ENCODE results near the gene CIDEA. TPM values are rescaled to one million over a fixed set of nuclear protein-coding genes. Genes with fewer than 3 reads are reported as not detected.
A peak's percentile ranks its signal among the peaks of the same experiment; 100 is the strongest.

Gene CIDEA
- total RNA-seq, 1 donor from 2014 or later = 0.52 TPM

GRCh38 chr18:12258719-12259705, 4.9 kb downstream of the CIDEA start:
- intact Hi-C loops (cut with micrococcal nuclease) = no loop called here
- DNase-seq (no peak), ATAC-seq (no peak)

DNA sequence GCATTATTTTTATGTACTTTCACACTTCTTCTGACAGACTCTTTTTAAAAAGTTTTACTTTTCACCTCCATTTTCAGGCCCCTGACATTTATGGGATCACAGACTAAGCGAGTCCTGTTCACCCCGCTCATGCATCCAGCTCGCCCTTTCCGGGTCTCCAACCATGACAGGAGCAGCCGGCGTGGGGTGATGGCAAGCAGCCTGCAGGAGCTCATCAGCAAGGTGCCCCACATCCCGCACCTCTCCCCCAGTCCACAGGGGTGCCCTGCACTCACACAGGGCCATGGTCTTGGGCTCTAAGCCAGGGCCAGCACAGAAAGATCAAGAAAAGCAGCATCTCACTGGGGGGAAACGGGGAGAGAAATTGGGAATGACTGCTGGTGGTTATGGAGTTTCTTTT, 8.6 kb downstream of the CIDEA start:
- intact Hi-C loops (cut with micrococcal nuclease) = no loop called here
- ATAC-seq = no peak
- no peak for DNase-seq

DNA sequence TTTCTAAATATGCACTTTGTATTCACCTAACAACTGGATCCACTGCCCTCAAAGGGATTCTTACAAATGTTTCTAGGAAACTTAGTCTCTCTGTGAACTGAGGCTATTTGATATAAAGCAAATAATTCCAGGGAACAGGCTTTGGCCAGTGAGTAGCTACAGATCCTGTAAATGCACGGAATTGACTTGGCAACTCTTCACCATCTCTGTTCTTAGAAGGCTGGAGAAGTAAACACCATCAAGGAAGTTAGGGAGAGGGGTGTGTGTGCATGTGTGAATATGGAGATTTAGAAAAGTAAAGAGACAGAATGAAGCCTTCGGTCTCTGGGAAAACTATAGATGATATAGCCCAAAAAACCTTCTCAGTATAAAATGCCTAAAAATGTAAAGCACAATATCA, 10.7 kb downstream of the CIDEA start:
- ATAC-seq = no peak
- intact Hi-C loops (cut with micrococcal nuclease) = no loop called here
- no peak for DNase-seq

DNA sequence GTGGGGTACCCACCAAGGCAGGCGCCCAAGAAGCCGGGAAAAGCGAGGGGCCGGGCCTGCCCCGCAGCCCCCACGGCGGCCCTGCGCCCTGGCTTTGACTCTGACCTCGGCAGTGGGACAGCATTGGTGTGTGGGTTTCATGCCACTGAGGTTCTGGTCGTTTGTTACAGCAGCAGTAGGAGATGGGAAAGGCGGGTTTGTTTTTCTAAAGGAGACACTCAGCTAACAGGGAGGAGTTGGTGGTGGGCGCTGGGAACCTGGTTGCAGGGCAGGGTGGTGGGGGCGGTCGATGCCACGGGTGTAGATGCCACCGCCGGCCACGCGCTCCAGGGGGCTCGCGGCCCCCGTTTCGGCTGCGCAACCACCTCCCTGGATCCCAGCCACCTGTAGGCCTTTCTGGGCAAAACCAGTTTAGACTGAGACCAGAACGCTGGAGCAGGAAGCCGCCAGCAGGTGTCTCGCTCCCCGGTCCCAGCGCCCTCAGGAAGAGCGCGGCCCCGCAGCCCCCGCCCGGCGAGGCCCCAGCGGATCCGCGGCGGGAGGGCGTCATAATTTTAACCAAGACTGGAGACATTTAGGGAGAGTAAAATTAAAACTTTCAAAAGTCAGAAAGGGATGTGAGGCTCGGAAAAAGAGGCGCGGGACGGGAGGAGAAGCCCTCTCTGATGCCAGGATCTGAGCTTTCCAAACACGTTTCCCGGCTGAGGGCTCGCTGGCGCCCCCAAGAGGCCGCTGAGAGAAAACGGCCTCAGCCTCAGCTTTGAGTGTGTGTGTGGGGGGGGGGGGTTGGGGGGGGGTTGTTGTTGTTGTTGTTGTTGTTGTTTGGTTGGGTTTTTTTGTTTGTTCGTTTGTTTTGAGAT, 17.4 kb downstream of the CIDEA start:
- intact Hi-C loops (cut with micrococcal nuclease) = no loop called here

GRCh38 chr18:12274793-12275192, 20.6 kb downstream of the CIDEA start:
- ATAC-seq = no peak
- no peak for DNase-seq
- intact Hi-C loops (cut with micrococcal nuclease) = no loop called here

More for the DNA sequence above, 17.4 kb downstream of the CIDEA start:
- ATAC-seq (peak; percentile 90), DNase-seq (peak; percentile 82)

DNA sequence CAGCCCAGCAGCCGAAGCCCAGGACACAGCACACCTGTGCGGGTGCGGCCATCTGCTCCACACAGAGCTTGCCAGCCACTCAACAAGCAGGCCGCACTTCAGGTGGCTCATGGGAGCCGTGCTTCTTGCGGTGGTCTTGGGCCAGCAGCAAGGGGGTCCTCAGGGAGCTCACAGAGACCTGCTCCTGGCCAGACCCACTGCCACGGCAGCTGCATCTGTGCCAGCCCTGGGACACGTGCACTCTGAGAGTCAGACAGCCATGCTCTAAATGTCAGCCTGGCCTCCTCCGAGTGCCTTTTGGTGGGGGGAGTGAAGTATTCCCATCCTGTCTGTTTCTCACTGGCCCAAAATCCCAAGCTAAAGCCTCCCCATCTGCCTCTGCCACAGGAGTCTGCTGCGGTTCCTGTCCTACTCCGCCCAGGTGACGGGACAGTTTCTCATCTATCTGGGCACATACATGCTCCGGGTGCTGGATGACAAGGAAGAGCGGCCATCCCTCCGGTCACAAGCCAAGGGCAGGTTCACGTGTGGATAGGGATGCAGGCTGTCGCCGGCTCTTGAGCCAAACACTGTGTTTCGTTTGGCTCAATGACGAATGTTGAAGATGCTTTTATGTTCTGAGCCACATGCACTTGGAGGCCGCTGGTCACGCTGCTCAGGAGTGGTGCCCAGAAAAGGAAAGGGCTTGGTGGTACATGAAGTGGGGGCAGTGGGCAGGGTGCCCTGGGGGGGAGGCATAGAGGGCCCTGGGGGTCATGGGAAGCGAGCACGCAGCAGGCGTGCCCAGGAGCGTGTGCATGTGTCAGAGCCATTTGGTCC, 22.8 kb downstream of the CIDEA start:
- no peak for DNase-seq
- intact Hi-C loops (cut with micrococcal nuclease) = no loop called here

DNA sequence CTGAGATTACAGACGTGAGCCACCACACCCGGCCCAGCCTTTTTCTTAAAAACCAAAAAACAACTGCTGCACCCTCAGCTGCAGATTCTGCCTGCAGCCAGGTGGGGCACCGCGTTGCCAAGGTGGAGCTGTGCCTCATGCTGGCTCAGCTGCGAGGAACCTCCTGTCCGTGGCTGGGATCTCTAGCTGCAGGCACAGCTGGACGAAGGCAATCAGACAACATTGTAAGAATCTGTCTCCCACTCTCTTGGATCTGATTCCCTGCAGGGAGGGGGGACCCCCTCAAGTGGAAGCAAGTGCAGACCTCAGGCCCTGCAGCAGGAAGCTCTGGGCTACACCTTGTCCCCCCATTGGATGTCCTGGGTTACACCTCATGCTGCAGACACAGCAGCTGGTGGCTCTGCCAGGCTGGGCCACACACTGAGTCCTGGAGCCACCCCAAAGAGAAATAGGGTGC, 24.1 kb downstream of the CIDEA start:
- ATAC-seq (peak; percentile 11), DNase-seq (no peak)
- intact Hi-C loops (cut with micrococcal nuclease) = no loop called here

More for the DNA sequence above, 22.8 kb downstream of the CIDEA start:
- ATAC-seq = no peak

DNA sequence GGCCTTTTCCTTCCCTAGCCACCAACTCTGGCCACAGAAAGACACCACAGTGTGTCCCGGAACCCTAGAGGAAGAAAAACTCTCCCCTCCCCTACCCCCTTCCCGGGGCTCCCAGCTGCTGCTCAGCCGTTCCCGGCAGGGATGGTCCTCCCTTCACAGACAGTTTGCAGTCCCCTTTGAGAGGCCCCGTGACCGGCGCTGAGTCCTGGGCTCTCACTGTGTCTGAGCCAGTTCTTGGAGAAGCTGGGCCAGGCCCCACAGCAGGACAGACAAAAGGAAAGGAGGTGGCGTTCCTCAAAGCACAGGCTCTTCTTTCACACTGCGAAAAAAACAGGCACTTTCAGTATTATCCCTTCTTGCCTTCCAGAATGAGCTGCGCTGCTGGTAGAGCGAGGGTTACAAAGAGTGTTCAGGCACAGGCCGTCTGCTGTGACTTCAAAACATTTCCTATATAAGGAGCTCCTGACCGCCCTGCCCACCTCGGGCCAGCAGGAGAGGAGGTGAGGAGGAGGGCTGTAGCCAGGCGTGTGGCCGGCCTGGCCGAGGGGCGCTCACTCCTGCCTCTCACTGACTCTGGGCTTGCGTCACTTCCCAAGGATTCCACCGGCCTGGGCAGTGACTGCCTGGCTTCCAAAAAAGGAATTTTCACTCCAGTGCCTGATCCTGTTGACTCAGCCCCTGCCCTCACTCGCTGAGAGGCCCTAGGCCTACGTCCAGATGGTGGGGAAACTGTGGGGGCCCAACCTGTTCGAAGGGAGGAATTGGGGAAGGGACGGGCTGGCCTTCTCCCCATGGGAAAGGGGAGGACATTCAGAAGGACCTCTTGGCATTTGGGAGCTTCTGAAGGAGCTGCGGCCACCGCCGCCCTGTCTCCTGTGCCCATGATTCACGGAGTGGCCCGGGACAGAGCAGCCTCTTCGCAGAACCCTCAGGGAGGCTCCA, 24.9 kb downstream of the CIDEA start:
- intact Hi-C loops (cut with micrococcal nuclease) = no loop called here
- DNase-seq (peak; percentile 90), ATAC-seq (peak; percentile 96)

- intact Hi-C loops (cut with micrococcal nuclease) = no loop called here
- ATAC-seq (peak; percentile 44), DNase-seq (peak; percentile 57)
These were observed 25.8 kb downstream of the CIDEA start for GRCh38 chr18:12279781-12280531.

DNA sequence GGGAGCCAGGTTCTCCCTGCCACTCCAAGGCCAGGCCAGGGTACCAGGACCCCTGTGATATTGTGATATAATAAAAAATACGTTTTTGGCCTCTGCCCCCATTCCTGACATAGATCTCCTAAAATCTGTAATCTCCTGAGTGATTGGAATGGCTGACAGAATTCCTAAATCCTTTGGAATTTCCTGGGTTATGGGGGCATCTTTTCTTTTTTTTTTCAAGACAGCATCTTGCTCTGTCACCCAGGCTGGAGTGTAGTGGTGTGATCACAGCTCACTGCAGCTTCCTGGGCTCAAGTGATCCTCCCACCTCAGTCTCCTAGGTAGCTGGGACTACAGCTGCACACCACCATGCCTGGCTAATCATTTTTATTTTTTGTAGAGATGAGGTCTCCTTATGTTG, 27.7 kb downstream of the CIDEA start:
- DNase-seq = no peak
- intact Hi-C loops (cut with micrococcal nuclease) = no loop called here
- ATAC-seq = no peak

DNA sequence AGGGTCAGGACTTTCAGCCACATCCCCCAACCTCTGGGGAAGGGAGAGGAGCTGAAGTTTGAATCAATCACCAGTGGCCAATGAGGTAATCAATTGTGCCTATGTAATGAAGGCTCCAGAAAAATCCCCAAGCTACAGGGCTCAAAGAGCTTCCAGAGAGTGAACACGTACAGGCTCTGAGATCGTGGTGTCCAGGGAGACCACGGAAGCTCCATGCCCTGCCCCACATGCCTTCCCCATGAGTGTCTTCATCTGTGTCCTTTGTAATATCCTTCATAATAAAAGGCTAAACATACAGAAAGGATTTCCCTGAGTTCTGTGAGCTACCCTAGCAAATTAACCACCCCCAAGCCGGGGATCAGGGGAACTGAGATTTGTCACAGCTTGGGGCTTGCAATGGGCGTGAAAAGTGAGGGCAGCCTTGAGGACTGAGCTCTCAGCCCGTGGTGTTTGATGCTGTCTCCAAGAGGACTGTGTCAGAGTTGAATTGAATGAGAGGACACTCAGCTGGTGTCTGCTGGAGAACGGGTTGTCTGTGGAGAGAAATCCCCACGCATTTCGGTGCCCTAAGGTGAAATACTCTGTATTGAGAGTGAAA, 28.4 kb downstream of the CIDEA start:
- intact Hi-C loops (cut with micrococcal nuclease) = no loop called here
- DNase-seq = no peak
- ATAC-seq = no peak

DNA sequence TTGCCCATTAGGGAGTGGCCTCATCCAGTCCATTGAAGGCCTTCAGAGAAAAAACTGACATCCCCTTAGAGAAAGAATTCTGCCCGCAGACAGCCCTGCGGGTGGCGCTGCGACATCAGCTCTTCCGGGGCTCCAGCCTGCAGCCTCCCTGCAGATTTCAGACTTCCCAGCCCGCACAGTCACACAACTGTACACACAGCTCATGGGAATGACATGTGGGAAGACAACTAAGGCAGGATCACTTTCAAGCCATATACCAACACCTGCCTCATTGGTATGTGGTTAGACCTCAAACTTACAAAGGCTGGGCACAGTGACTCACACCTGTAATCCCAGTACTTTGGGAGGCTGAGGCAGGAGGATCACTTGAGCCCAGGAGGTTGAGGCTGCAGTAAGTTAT, 29.1 kb downstream of the CIDEA start:
- ATAC-seq (no peak), DNase-seq (no peak)
- intact Hi-C loops (cut with micrococcal nuclease) = no loop called here

GRCh38 chr18:12283666-12284065, 29.5 kb downstream of the CIDEA start:
- DNase-seq (no peak), ATAC-seq (no peak)
- intact Hi-C loops (cut with micrococcal nuclease) = no loop called here

GRCh38 chr18:12287131-12287681, 33.0 kb downstream of the CIDEA start:
- DNase-seq (no peak), ATAC-seq (peak; percentile 44)
- intact Hi-C loops (cut with micrococcal nuclease) = no loop called here

GRCh38 chr18:12287684-12288402, 33.7 kb downstream of the CIDEA start:
- intact Hi-C loops (cut with micrococcal nuclease) = no loop called here
- DNase-seq = peak; percentile 88
- peak; percentile 95 for ATAC-seq

DNA sequence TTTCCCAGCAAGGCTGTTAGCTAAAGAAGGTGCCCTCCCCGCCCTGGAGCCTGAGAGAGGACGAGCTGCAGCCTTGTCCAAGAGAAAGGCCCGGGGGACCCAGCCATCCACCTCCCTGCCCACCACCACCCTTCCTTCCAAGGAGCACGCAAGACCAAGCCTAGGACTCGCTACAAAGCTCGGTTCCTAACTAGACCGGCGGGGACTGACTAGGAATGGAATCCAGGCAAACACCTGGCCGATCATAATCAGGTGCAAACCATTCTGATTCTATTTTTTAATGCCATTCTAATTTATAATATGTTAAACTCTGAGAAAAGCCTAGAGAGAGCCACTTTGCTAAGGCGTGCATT, 34.2 kb downstream of the CIDEA start:
- DNase-seq = no peak
- peak; percentile 21 for ATAC-seq
- intact Hi-C loops (cut with micrococcal nuclease) = no loop called here
